Prostate gland (tissue), 2 donors: ENCODE data around the gene UPK2. TPM values are rescaled to one million over a fixed set of nuclear protein-coding genes. Genes with fewer than 3 reads are reported as not detected.

ENCODE experiments used
- DNase-seq: peaks from one replicate; pipeline ENCODE4 v3.0.0-alpha.2; 2019; ENCODE audit warnings: low spot score
- H3K27ac ChIP-seq, 2 donors: fragments of 200-600 bp; sonication (generic); 2 replicates each; pipeline ENCODE4 v1.5.1; 2017 to 2019
- H3K27me3 ChIP-seq: fragments of 200-600 bp; sonication (generic); replicated peaks from 2 replicates; pipeline ENCODE4 v1.5.1; 2019; ENCODE audit not compliant: insufficient read depth
- H3K36me3 ChIP-seq, 2 donors: fragments of 200-600 bp; sonication (generic); 1 replicate in 1 of 2; 2 replicates in 1 of 2; pipeline versions ENCODE4 v1.5.1 to v1.8.1; 2017 to 2019
- H3K4me1 ChIP-seq: fragments of 200-600 bp; sonication (generic); replicated peaks from 2 replicates; pipeline ENCODE4 v1.5.1; 2019
- H3K4me3 ChIP-seq, 2 donors: fragments of 200-600 bp; sonication (generic); 2 replicates each; pipeline ENCODE4 v1.5.1; 2017 to 2019
- H3K9me3 ChIP-seq: fragments of 200-600 bp; sonication (generic); 2 replicates; pipeline ENCODE4 v1.5.1; 2017
- CTCF ChIP-seq, 4 experiments: fragments of 200-600 bp in 2 of 4; fragments of 450-650 bp in 2 of 4; sonication (generic) in 2 of 4; IDR thresholded peaks; 1 replicate in 3 of 4; 2 replicates in 1 of 4; pipeline ENCODE4 v1.5.1; 2016 to 2019; ENCODE audit warnings: antibody characterized with exemption in 4 of 4, mild to moderate bottlenecking in 2 of 4, moderate library complexity in 2 of 4
- POLR2A ChIP-seq: fragments of 450-650 bp; IDR thresholded peaks from one replicate; pipeline ENCODE4 v1.6.1; 2016; ENCODE audit warnings: antibody characterized with exemption, mild to moderate bottlenecking
- POLR2AphosphoS5 ChIP-seq: sonication (generic); formaldehyde crosslinking; IDR thresholded peaks from one replicate; pipeline ENCODE4 v1.6.1; 2017; ENCODE audit warnings: antibody characterized with exemption
- WGBS: methylation state at CpG from one replicate; pipeline ENCODE4 v1.1.5; 2018; 5-methylcytosine and 5-hydroxymethylcytosine counted together
- intact Hi-C: fragments of 100-400 bp; cut with DNase I; formaldehyde crosslinking; loops from one replicate; pipeline ENCODE4 v1.14.2; 2022
- total RNA-seq, 2 donors: library from RNA; depleted of rRNA; stranded (reverse); fragments of >200 nt; gene quantifications; one replicate each; pipeline ENCODE4 v1.1.0, GENCODE V29; 2016

Gene UPK2
- total RNA-seq, 2 donors from 2014 or later, result not detected

GRCh38 chr11:118933486-118933885 lies 22.6 kb upstream of the UPK2 start:
- intact Hi-C loops, result no loop called here
- H3K27ac ChIP-seq, result peak overlapping the region; percentile 58 to 81
- 13% methylated on average over 4 of the region's 4 CpGs for WGBS

GRCh38 chr11:118935376-118935775 lies 20.7 kb upstream of the UPK2 start:
- 85% methylated on average over 8 of the region's 8 CpGs for WGBS
- no peaks in the 10 kb centered on the region for H3K27me3 ChIP-seq

More at GRCh38 chr11:118933486-118933885, 22.6 kb upstream of the UPK2 start:
- TF ChIP-seq POLR2A (no peak), CTCF (IDR thresholded peaks at IDR 0.05) (peak in 1 of 4 experiments; percentile 9), POLR2AphosphoS5 (peak; percentile 63)
- Histone ChIP-seq H3K27me3 (no peaks in the 10 kb centered on the region), H3K36me3 (no peaks in the 10 kb centered on the region), H3K4me1 (peaks cover 3% of the 10 kb centered on the region), H3K4me3 (no peak overlapping the region), H3K9me3 (no peaks in the 10 kb centered on the region)
- peak; percentile 46 for DNase-seq

GRCh38 chr11:118938491-118939403 lies 17.4 kb upstream of the UPK2 start:
- no peak for TF ChIP-seq POLR2AphosphoS5
- no peak for TF ChIP-seq CTCF (IDR thresholded peaks at IDR 0.05)
- TF ChIP-seq POLR2A, result no peak
- WGBS, result 76% methylated on average over 11 of the region's 11 CpGs
- Histone ChIP-seq H3K36me3 (no peaks in the 10 kb centered on the region), H3K27ac (no peak overlapping the region), H3K4me3 (no peak overlapping the region), H3K9me3 (no peaks in the 10 kb centered on the region), H3K27me3 (no peaks in the 10 kb centered on the region), H3K4me1 (no peaks in the 10 kb centered on the region)
- no peak for DNase-seq
- intact Hi-C loops, result no loop called here

More at GRCh38 chr11:118935376-118935775, 20.7 kb upstream of the UPK2 start:
- intact Hi-C loops, result no loop called here
- no peak for DNase-seq
- Histone ChIP-seq H3K36me3 (no peaks in the 10 kb centered on the region), H3K9me3 (no peaks in the 10 kb centered on the region), H3K4me3 (no peak overlapping the region), H3K27ac (no peak overlapping the region), H3K4me1 (peaks cover 2% of the 10 kb centered on the region)
- TF ChIP-seq POLR2A (no peak), CTCF (IDR thresholded peaks at IDR 0.05) (no peak), POLR2AphosphoS5 (no peak)

GRCh38 chr11:118939404-118939915 lies 16.6 kb upstream of the UPK2 start:
- 71% methylated on average over 8 of the region's 8 CpGs for WGBS
- Histone ChIP-seq H3K36me3 (no peaks in the 10 kb centered on the region), H3K4me3 (no peak overlapping the region), H3K27ac (no peak overlapping the region), H3K9me3 (no peaks in the 10 kb centered on the region), H3K27me3 (no peaks in the 10 kb centered on the region), H3K4me1 (no peaks in the 10 kb centered on the region)
- no peak for DNase-seq
- TF ChIP-seq POLR2A (no peak), POLR2AphosphoS5 (no peak)
- intact Hi-C loops, result no loop called here

- H3K9me3 ChIP-seq, result no peaks in the 10 kb centered on the region
- H3K27me3 ChIP-seq, result no peaks in the 10 kb centered on the region
- no peaks in the 10 kb centered on the region for H3K36me3 ChIP-seq
- TF ChIP-seq POLR2A (no peak), POLR2AphosphoS5 (no peak), CTCF (IDR thresholded peaks at IDR 0.05) (no peak)
- DNase-seq, result no peak
- intact Hi-C loops, result no loop called here
- 49% methylated on average over 13 of the region's 13 CpGs for WGBS
- no peaks in the 10 kb centered on the region for H3K4me1 ChIP-seq
- no peak overlapping the region for H3K27ac ChIP-seq
- no peak overlapping the region for H3K4me3 ChIP-seq
Observed at GRCh38 chr11:118939953-118940598, 16.0 kb upstream of the UPK2 start.
